H9 (cell line): ENCODE measurements around the gene TYSND1. TPM values are rescaled to one million over a fixed set of nuclear protein-coding genes. Genes with fewer than 3 reads are reported as not detected.
A peak's percentile ranks its signal among the peaks of the same experiment; 100 is the strongest.

Source experiments
- DNase-seq: peaks from one replicate; pipeline ENCODE4 v3.0.0-alpha.2; 2017
- H2AFZ ChIP-seq: one replicate; pipeline ENCODE4 v1.6.1; 2013; ENCODE audit warnings: mild to moderate bottlenecking, low read length, control low read depth, moderate library complexity
- H2AK5ac ChIP-seq: 2 replicates; pipeline ENCODE4 v1.6.1; 2013; ENCODE audit warnings: low read length, control low read depth, mixed read lengths; ENCODE audit not compliant: insufficient read length
- H2BK120ac ChIP-seq: one replicate; pipeline ENCODE4 v1.6.1; 2013; ENCODE audit warnings: low read depth, mild to moderate bottlenecking, low read length, control low read depth, inconsistent platforms; ENCODE audit not compliant: poor library complexity, severe bottlenecking
- H2BK12ac ChIP-seq: 2 replicates; pipeline ENCODE4 v1.6.1; 2013; ENCODE audit warnings: low read length, control low read depth, mixed read lengths, low read depth; ENCODE audit not compliant: insufficient read length
- H2BK15ac ChIP-seq: 2 replicates; pipeline ENCODE4 v1.6.1; 2013; ENCODE audit warnings: low read depth, low read length, control low read depth
- H2BK20ac ChIP-seq: one replicate; pipeline ENCODE4 v1.6.1; 2013; ENCODE audit warnings: low read depth, mild to moderate bottlenecking, low read length, control low read depth, inconsistent platforms; ENCODE audit not compliant: poor library complexity, severe bottlenecking
- H2BK5ac ChIP-seq: 2 replicates; pipeline ENCODE4 v1.6.1; 2013; ENCODE audit warnings: low read length, control low read depth, mixed read lengths; ENCODE audit not compliant: insufficient read length
- H3K14ac ChIP-seq: 2 replicates; pipeline ENCODE4 v1.6.1; 2013; ENCODE audit warnings: low read length, control low read depth; ENCODE audit not compliant: insufficient read depth
- H3K18ac ChIP-seq: 2 replicates; pipeline ENCODE4 v1.6.1; 2013; ENCODE audit warnings: low read depth, mild to moderate bottlenecking, mixed read lengths, low read length, control low read depth; ENCODE audit not compliant: insufficient read length
- H3K23ac ChIP-seq: 2 replicates; pipeline ENCODE4 v1.6.1; 2013; ENCODE audit warnings: low read length, control low read depth, mixed read lengths, low read depth; ENCODE audit not compliant: insufficient read length
- H3K23me2 ChIP-seq: 2 replicates; pipeline ENCODE4 v1.6.1; 2013; ENCODE audit warnings: low read depth, mild to moderate bottlenecking, mixed read lengths, low read length, control low read depth; ENCODE audit not compliant: insufficient read length, poor library complexity, severe bottlenecking
- H3K27ac ChIP-seq: 2 replicates; pipeline ENCODE4 v1.5.1; 2013; ENCODE audit warnings: low read length, control low read depth, mixed read lengths, low read depth; ENCODE audit not compliant: insufficient read length
- H3K27me3 ChIP-seq: 2 replicates; pipeline ENCODE4 v1.6.1; 2013; ENCODE audit warnings: low read length, control low read depth, inconsistent platforms; ENCODE audit not compliant: insufficient read depth
- H3K4ac ChIP-seq: 2 replicates; pipeline ENCODE4 v1.6.1; 2013; ENCODE audit warnings: low read depth, mild to moderate bottlenecking, control low read depth, inconsistent platforms, low read length, moderate library complexity
- H3K4me1 ChIP-seq: 2 replicates; pipeline ENCODE4 v1.6.1; 2013; ENCODE audit warnings: low read length, control low read depth, inconsistent platforms; ENCODE audit not compliant: insufficient read depth
- H3K4me2 ChIP-seq: 2 replicates; pipeline ENCODE4 v1.6.1; 2013; ENCODE audit warnings: low read length, control low read depth, mixed read lengths; ENCODE audit not compliant: insufficient read length, insufficient read depth
- H3K56ac ChIP-seq: 2 replicates; pipeline ENCODE4 v1.6.1; 2013; ENCODE audit warnings: low read depth, mild to moderate bottlenecking, mixed read lengths, low read length, control low read depth; ENCODE audit not compliant: insufficient read length
- H3K79me1 ChIP-seq: 2 replicates; pipeline ENCODE4 v1.6.1; 2013; ENCODE audit warnings: low read depth, mild to moderate bottlenecking, moderate library complexity, low read length, control low read depth, inconsistent platforms; ENCODE audit not compliant: insufficient read depth, poor library complexity, severe bottlenecking
- H3K79me2 ChIP-seq: 2 replicates; pipeline ENCODE4 v1.6.1; 2013; ENCODE audit warnings: low read length, control low read depth, inconsistent platforms; ENCODE audit not compliant: insufficient read depth
- H3K9ac ChIP-seq: 2 replicates; pipeline ENCODE4 v1.6.1; 2013; ENCODE audit warnings: low read length, control low read depth, mixed read lengths; ENCODE audit not compliant: insufficient read length; ENCODE audit errors: extremely low read depth
- H3K9me3 ChIP-seq: one replicate; pipeline ENCODE4 v1.6.1; 2013; ENCODE audit warnings: low read depth, low read length, inconsistent platforms; ENCODE audit not compliant: control insufficient read depth
- H3T11ph ChIP-seq: one replicate; pipeline ENCODE4 v1.6.1; 2013; ENCODE audit warnings: mild to moderate bottlenecking, low read length, control low read depth, inconsistent platforms
- H4K20me1 ChIP-seq: one replicate; pipeline ENCODE4 v1.6.1; 2013; ENCODE audit not compliant: control insufficient read depth, insufficient read length, insufficient read depth
- H4K5ac ChIP-seq: 2 replicates; pipeline ENCODE4 v1.6.1; 2013; ENCODE audit warnings: low read depth, mild to moderate bottlenecking, mixed read lengths, low read length, control low read depth; ENCODE audit not compliant: insufficient read length
- H4K8ac ChIP-seq: replicated peaks from 2 replicates; pipeline ENCODE4 v1.6.1; 2013; ENCODE audit warnings: low read length, control low read depth, mixed read lengths, low read depth; ENCODE audit not compliant: insufficient read length
- H4K91ac ChIP-seq: 2 replicates; pipeline ENCODE4 v1.6.1; 2013; ENCODE audit warnings: low read depth, mild to moderate bottlenecking, moderate library complexity, mixed read lengths, low read length, control low read depth; ENCODE audit not compliant: insufficient read length
- H3K27ac Mint-ChIP-seq, 3 experiments: 2 replicates in 2 of 3; 3 replicates in 1 of 3; pipeline ENCODE4 v1.8.0; 2020 to 2021; ENCODE audit warnings: mixed read lengths in 3 of 3, mild to moderate bottlenecking in 1 of 3, moderate library complexity in 1 of 3
- H3K27me3 Mint-ChIP-seq: 2 replicates; pipeline ENCODE4 v1.8.0; 2021; ENCODE audit warnings: low read depth, mild to moderate bottlenecking, moderate library complexity, mixed read lengths
- H3K36me3 Mint-ChIP-seq, 3 experiments: 2 replicates in 2 of 3; 3 replicates in 1 of 3; pipeline ENCODE4 v1.8.0; 2020 to 2021; ENCODE audit warnings: low read depth in 3 of 3, mixed read lengths in 3 of 3; ENCODE audit not compliant: insufficient read depth in 1 of 3
- H3K4me1 Mint-ChIP-seq, 2 experiments: 2 replicates each; pipeline ENCODE4 v1.8.0; 2020; ENCODE audit warnings: mixed read lengths in 2 of 2
- H3K4me3 Mint-ChIP-seq, 2 experiments: 2 replicates in 1 of 2; 3 replicates in 1 of 2; pipeline ENCODE4 v1.8.0; 2020 to 2021; ENCODE audit warnings: mild to moderate bottlenecking in 2 of 2, mixed read lengths in 2 of 2, moderate library complexity in 1 of 2
- H3K9me3 Mint-ChIP-seq, 2 experiments: 2 replicates in 1 of 2; 3 replicates in 1 of 2; pipeline ENCODE4 v1.8.0; 2020; ENCODE audit warnings: mild to moderate bottlenecking in 2 of 2, mixed read lengths in 2 of 2, moderate library complexity in 1 of 2
- WGBS: extraction: QIAGEN DNeasy Blood & Tissue Kit; methylation state at CpG from one replicate; pipeline ENCODE4 v1.1.7; 2013; ENCODE audit warnings: missing lambda C conversion rate, low lambda C conversion rate, mixed read lengths; ENCODE audit not compliant: insufficient read length; ENCODE audit errors: extremely low coverage; 5-methylcytosine and 5-hydroxymethylcytosine counted together
- total RNA-seq: library from RNA; stranded (reverse); gene quantifications from 2 replicates; pipeline ENCODE4 v1.2.1, GENCODE V29; 2021
- TF ChIP-seq, protein P1 (sequence below): fragments of 200-600 bp; sonication (generic); conservative IDR thresholded peaks from 3 replicates; pipeline ENCODE4 v1.8.0; 2021; ENCODE audit warnings: antibody characterized with exemption, mild to moderate bottlenecking

Gene TYSND1
- total RNA-seq, 1 experiment from 2014 or later: 12.8 TPM

GRCh38 chr10:70163448-70163847 is 16.9 kb upstream of the TYSND1 start:
- Histone ChIP-seq H2BK20ac (no peak overlapping the region), H4K5ac (no peak overlapping the region), H2BK120ac (no peak overlapping the region), H2BK15ac (no peak overlapping the region), H3K9me3 (no peaks in the 10 kb centered on the region), H3K27me3 (no peaks in the 10 kb centered on the region), H3K4me2 (no peak overlapping the region), H2AK5ac (no peak overlapping the region), H2AFZ (no peak overlapping the region), H4K8ac (no peak overlapping the region), H3K23me2 (no peaks in the 10 kb centered on the region), H3K56ac (no peak overlapping the region), H4K20me1 (no peaks in the 10 kb centered on the region), H3K14ac (no peak overlapping the region), H4K91ac (no peak overlapping the region), H3K4me1 (no peaks in the 10 kb centered on the region), H2BK12ac (no peak overlapping the region), H3K4ac (no peak overlapping the region), H3K23ac (no peak overlapping the region), H3K9ac (no peak overlapping the region), H3K18ac (no peak overlapping the region), H3K79me1 (no peaks in the 10 kb centered on the region), H3K79me2 (peaks cover 29% of the 10 kb centered on the region; the same call in 1 of the 2 replicates), H2BK5ac (no peak overlapping the region), H3T11ph (no peak overlapping the region), H3K27ac (no peak overlapping the region)
- no peaks in the 10 kb centered on the region for H3K9me3 Mint-ChIP-seq
- H3K4me3 Mint-ChIP-seq: no peak overlapping the region
- H3K36me3 Mint-ChIP-seq: peaks cover 4 to 39% (median 30%) of the 10 kb centered on the region in 3 experiments; a peak in 5 of 7 replicates
- TF ChIP-seq, protein P1, sequence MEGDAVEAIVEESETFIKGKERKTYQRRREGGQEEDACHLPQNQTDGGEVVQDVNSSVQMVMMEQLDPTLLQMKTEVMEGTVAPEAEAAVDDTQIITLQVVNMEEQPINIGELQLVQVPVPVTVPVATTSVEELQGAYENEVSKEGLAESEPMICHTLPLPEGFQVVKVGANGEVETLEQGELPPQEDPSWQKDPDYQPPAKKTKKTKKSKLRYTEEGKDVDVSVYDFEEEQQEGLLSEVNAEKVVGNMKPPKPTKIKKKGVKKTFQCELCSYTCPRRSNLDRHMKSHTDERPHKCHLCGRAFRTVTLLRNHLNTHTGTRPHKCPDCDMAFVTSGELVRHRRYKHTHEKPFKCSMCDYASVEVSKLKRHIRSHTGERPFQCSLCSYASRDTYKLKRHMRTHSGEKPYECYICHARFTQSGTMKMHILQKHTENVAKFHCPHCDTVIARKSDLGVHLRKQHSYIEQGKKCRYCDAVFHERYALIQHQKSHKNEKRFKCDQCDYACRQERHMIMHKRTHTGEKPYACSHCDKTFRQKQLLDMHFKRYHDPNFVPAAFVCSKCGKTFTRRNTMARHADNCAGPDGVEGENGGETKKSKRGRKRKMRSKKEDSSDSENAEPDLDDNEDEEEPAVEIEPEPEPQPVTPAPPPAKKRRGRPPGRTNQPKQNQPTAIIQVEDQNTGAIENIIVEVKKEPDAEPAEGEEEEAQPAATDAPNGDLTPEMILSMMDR: no peak
- DNase-seq: no peak
- WGBS: no CpG with 5 or more reads among the region's 4 CpGs
- peaks cover 7 to 15% of the 10 kb centered on the region in 2 experiments for H3K4me1 Mint-ChIP-seq
- H3K27me3 Mint-ChIP-seq: no peaks in the 10 kb centered on the region
- H3K27ac Mint-ChIP-seq: 0 out of 7 replicates have a peak overlapping the region, but pooled peaks of 1 of the 3 experiments have one; percentile 0
